Measurements from ENCODE around the gene IMMP2L. TPM values are rescaled to one million over a fixed set of nuclear protein-coding genes. Genes with fewer than 3 reads are reported as not detected.

Gene IMMP2L
- polyA plus RNA-seq, 2 of the 4 experiments (the other 2 are of a cell fraction): 16.1 to 23.8 TPM

GRCh38 chr7:111164442-111164841 lies 397.9 kb downstream of the IMMP2L start:
- no peak for ATAC-seq
- CTCF ChIA-PET: interaction anchor here (1.1 kb wide), 2 partner anchors 9 to 72 kb away, joined by 3 read pairs; no protein-coding TSS in a partner anchor
- Histone ChIP-seq H3K4me2 (no peak overlapping the region), H3K4me1 (0 out of 3 replicates have a peak, but pooled peaks cover 5% of the 10 kb centered on the region), H3K4me3 (no peak overlapping the region), H3K9me3 (no peaks in the 10 kb centered on the region), H3K27ac (no peak overlapping the region)
- no peak for FAIRE-seq
- no peak for TF ChIP-seq MAFK (IDR thresholded peaks at IDR 0.05; ENCODE audit: partially characterized antibody)
- no peak for TF ChIP-seq FOXS1 (CRISPR knock-in tag; IDR thresholded peaks at IDR 0.05)
- TF ChIP-seq SREBF2 (IDR thresholded peaks at IDR 0.05): no peak
- TF ChIP-seq RFX5 (IDR thresholded peaks at IDR 0.05): no peak
- no peak for TF ChIP-seq PHF8 (IDR thresholded peaks at IDR 0.05; ENCODE audit: borderline replicate concordance, low read depth)
- TF ChIP-seq SMC3 (IDR thresholded peaks at IDR 0.05): no peak
- TF ChIP-seq NR3C1 (IDR thresholded peaks at IDR 0.05): no peak
- TF ChIP-seq BCL3 (IDR thresholded peaks at IDR 0.05): no peak
- no peak for TF ChIP-seq EP300 (IDR thresholded peaks at IDR 0.05)
- no peak for TF ChIP-seq POLR2AphosphoS2 (conservative IDR thresholded peaks at IDR 0.05; ENCODE audit: low read length)
- TF ChIP-seq MAZ (IDR thresholded peaks at IDR 0.05; ENCODE audit: borderline replicate concordance, low read depth, low read length): no peak
- TF ChIP-seq JUN (IDR thresholded peaks at IDR 0.05): no peak
- DNase-seq (ENCODE audit: low read depth in 1 of 2, low spot score in 1 of 2): no peak
- POLR2A ChIA-PET: no interaction called here
- WGBS (ENCODE audit: missing lambda C conversion rate): 96% methylated on average over 1 of the region's 1 CpG

GRCh38 chr7:111162692-111163091 lies 399.6 kb downstream of the IMMP2L start:
- 81% methylated on average over 3 of the region's 3 CpGs for whole genome bisulfite sequencing (ENCODE audit: missing lambda C conversion rate)
- no peak for ATAC-seq
- ChIA-PET CTCF (interaction anchor here (0.6 to 1.0 kb wide), 2 partner anchors 37 to 474 kb away, joined by 3 to 4 read pairs; no protein-coding TSS in a partner anchor), POLR2A (no interaction called here)
- no peak overlapping the region for H3K4me2 ChIP-seq
- no peak for DNase-seq (ENCODE audit: low read depth in 1 of 2, low spot score in 1 of 2)
- H3K4me3 ChIP-seq: no peak overlapping the region
- no peak for FAIRE-seq
- H3K27ac ChIP-seq: no peak overlapping the region
- 0 out of 3 replicates have a peak, but pooled peaks cover 5% of the 10 kb centered on the region for H3K4me1 ChIP-seq
- H3K9me3 ChIP-seq: no peaks in the 10 kb centered on the region
- TF ChIP-seq ZSCAN20 (CRISPR knock-in tag; IDR thresholded peaks at IDR 0.05) (no peak), HDAC2 (IDR thresholded peaks at IDR 0.05) (no peak), EP300 (IDR thresholded peaks at IDR 0.05) (no peak), CEBPB (IDR thresholded peaks at IDR 0.05) (no peak), CBX2 (IDR thresholded peaks at IDR 0.05; ENCODE audit: borderline replicate concordance, low read depth) (no peak), E2F6 (IDR thresholded peaks at IDR 0.05; ENCODE audit: borderline replicate concordance, low read depth) (no peak), ZFP36 (IDR thresholded peaks at IDR 0.05; ENCODE audit: borderline replicate concordance, partially characterized antibody) (no peak), POLR2AphosphoS2 (conservative IDR thresholded peaks at IDR 0.05; ENCODE audit: low read length) (no peak), MYC (IDR thresholded peaks at IDR 0.05; ENCODE audit: borderline replicate concordance, low read length) (no peak), CBX8 (IDR thresholded peaks at IDR 0.05) (no peak), JUN (IDR thresholded peaks at IDR 0.05) (no peak), FOSL2 (IDR thresholded peaks at IDR 0.05) (no peak), FOSL2 (CRISPR knock-in tag; IDR thresholded peaks at IDR 0.05) (no peak), CHD2 (IDR thresholded peaks at IDR 0.05; ENCODE audit: low read length, partially characterized antibody) (no peak), CHD4 (IDR thresholded peaks at IDR 0.05; ENCODE audit: borderline replicate concordance) (no peak), TP53 (CRISPR knock-in tag; IDR thresholded peaks at IDR 0.05) (no peak), NPAS2 (CRISPR knock-in tag; IDR thresholded peaks at IDR 0.05; ENCODE audit: borderline replicate concordance) (no peak)

GRCh38 chr7:111160297-111160696 lies 402.0 kb downstream of the IMMP2L start:
- Histone ChIP-seq H3K4me3 (no peak overlapping the region), H3K4me2 (no peak overlapping the region), H3K4me1 (0 out of 3 replicates have a peak, but pooled peaks cover 5% of the 10 kb centered on the region), H3K9me3 (no peaks in the 10 kb centered on the region), H3K27ac (no peak overlapping the region)
- ChIA-PET CTCF (no interaction called here), POLR2A (no interaction called here)
- no peak for DNase-seq (ENCODE audit: low read depth in 1 of 2, low spot score in 1 of 2)
- no peak for FAIRE-seq
- no peak for TF ChIP-seq MYC (IDR thresholded peaks at IDR 0.05; ENCODE audit: borderline replicate concordance, low read length)
- TF ChIP-seq HES2 (IDR thresholded peaks at IDR 0.05): no peak
- TF ChIP-seq POLR2AphosphoS2 (conservative IDR thresholded peaks at IDR 0.05; ENCODE audit: low read length): no peak
- TF ChIP-seq MAX (IDR thresholded peaks at IDR 0.05): no peak
- no peak for TF ChIP-seq PHF8 (IDR thresholded peaks at IDR 0.05; ENCODE audit: borderline replicate concordance, low read depth)
- TF ChIP-seq ESRRA (IDR thresholded peaks at IDR 0.05; ENCODE audit: borderline replicate concordance, low read length): no peak
- TF ChIP-seq NFE2L2 (conservative IDR thresholded peaks at IDR 0.05; ENCODE audit: low read length): no peak
- TF ChIP-seq RAD21 (conservative IDR thresholded peaks at IDR 0.05 in 1 of 2, IDR thresholded peaks at IDR 0.05 in 1 of 2): no peak
- TF ChIP-seq EHMT2 (IDR thresholded peaks at IDR 0.05; ENCODE audit: low read depth): no peak
- TF ChIP-seq BHLHE40 (IDR thresholded peaks at IDR 0.05; ENCODE audit: low read depth, low read length): no peak
- ATAC-seq: no peak

Measured in A549 (cell line).